ENCODE results near the gene LYPD4.

Gene LYPD4

GRCh38 chr19:41850381-41850780, 5.9 kb upstream of the LYPD4 start:
- DNase-seq (ENCODE audit: low read depth) = no peak

- no peak for DNase-seq (ENCODE audit: low read depth)
These were observed 4.6 kb upstream of the LYPD4 start for GRCh38 chr19:41849067-41849466.

- no peak for DNase-seq (ENCODE audit: low read depth)
These were observed 4.2 kb upstream of the LYPD4 start for GRCh38 chr19:41848666-41849065.

- DNase-seq (ENCODE audit: low read depth) = no peak
These were observed 3.0 kb upstream of the LYPD4 start for GRCh38 chr19:41847351-41848105.

- no peak for DNase-seq (ENCODE audit: low read depth)
These were observed 638 bp upstream of the LYPD4 start for GRCh38 chr19:41845051-41845590.

GRCh38 chr19:41845001-41845050, 343 bp upstream of the LYPD4 start, which contains the start of gene DMRTC2:
DMRTC2 (plus strand) TSS chr19:41845042; CDS start chr19:41847429, 2,387 bp downstream.
- DNase-seq (ENCODE audit: low read depth) = no peak

- no peak for DNase-seq (ENCODE audit: low read depth)
These were observed 1.1 kb downstream of the LYPD4 start for GRCh38 chr19:41843371-41843770.

- DNase-seq (ENCODE audit: low read depth) = no peak
These were observed 5.3 kb downstream of the LYPD4 start for GRCh38 chr19:41839211-41839610.

GRCh38 chr19:41837981-41838708, 6.3 kb downstream of the LYPD4 start:
- no peak for DNase-seq (ENCODE audit: low read depth)

GRCh38 chr19:41821003-41821735, 23.3 kb downstream of the LYPD4 start:
- peak; percentile 12 for DNase-seq (ENCODE audit: low read depth)

GRCh38 chr19:41816761-41817160, 27.7 kb downstream of the LYPD4 start:
- DNase-seq (ENCODE audit: low read depth) = no peak

- DNase-seq (ENCODE audit: low read depth) = no peak
These were observed 29.2 kb downstream of the LYPD4 start for GRCh38 chr19:41815301-41815700.

GRCh38 chr19:41813911-41814310, 30.6 kb downstream of the LYPD4 start:
- no peak for DNase-seq (ENCODE audit: low read depth)

- no peak for DNase-seq (ENCODE audit: low read depth)
These were observed 32.5 kb downstream of the LYPD4 start for GRCh38 chr19:41811981-41812380.

GRCh38 chr19:41811036-41811435, 33.4 kb downstream of the LYPD4 start:
- DNase-seq (ENCODE audit: low read depth) = no peak

GRCh38 chr19:41810301-41810700, 34.2 kb downstream of the LYPD4 start:
- DNase-seq (ENCODE audit: low read depth) = no peak

GRCh38 chr19:41808663-41809566, 35.6 kb downstream of the LYPD4 start:
- DNase-seq (ENCODE audit: low read depth) = no peak

- no peak for DNase-seq (ENCODE audit: low read depth)
These were observed 37.3 kb downstream of the LYPD4 start for GRCh38 chr19:41807176-41807575.

- no peak for DNase-seq (ENCODE audit: low read depth)
These were observed 40.1 kb downstream of the LYPD4 start for GRCh38 chr19:41804336-41804735.

GRCh38 chr19:41802770-41803169, 41.7 kb downstream of the LYPD4 start:
- DNase-seq (ENCODE audit: low read depth) = no peak

- no peak for DNase-seq (ENCODE audit: low read depth)
These were observed 42.7 kb downstream of the LYPD4 start for GRCh38 chr19:41801792-41802211.

GRCh38 chr19:41801031-41801430, 43.5 kb downstream of the LYPD4 start:
- DNase-seq (ENCODE audit: low read depth) = no peak

Measured in T follicular helper cell (primary cell).